ENCODE results near the gene ARFGAP1.

The ARFGAP1 gene

GRCh38 chr20:63274381-63275228 is 2.0 kb downstream of the ARFGAP1 start:
- Mint-ChIP-seq H3K27me3 (ENCODE audit: low read depth, poor library complexity) (no peaks in the 10 kb centered on the region), H3K27ac (peak overlapping the region; percentile 54), H3K4me3 (peak overlapping the region; percentile 70), H3K9me3 (no peaks in the 10 kb centered on the region), H3K4me1 (peaks cover 43% of the 10 kb centered on the region), H3K36me3 (ENCODE audit: low read depth) (peaks cover 16% of the 10 kb centered on the region)
- TF ChIP-seq CTCF (IDR thresholded peaks at IDR 0.05) = no peak
- DNase-seq = no peak

DNA sequence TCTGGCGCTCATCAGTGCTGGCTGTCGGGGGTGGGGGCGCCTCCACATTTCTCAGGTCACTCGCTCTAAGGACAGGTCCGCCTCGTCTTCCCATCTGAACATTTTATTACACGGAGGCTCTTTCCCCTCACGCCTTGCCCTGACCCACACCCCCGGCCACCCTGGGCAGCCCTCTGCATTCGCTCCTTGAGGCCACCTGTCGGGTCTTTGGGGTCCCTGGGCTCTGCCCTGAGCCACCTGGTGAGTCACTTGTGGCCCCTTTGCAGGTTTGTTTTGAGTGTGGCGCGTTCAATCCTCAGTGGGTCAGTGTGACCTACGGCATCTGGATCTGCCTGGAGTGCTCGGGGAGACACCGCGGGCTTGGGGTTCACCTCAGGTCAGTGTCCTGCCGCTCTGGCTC is 3.2 kb downstream of the ARFGAP1 start:
- no peaks in the 10 kb centered on the region for H3K9me3 Mint-ChIP-seq

DNA sequence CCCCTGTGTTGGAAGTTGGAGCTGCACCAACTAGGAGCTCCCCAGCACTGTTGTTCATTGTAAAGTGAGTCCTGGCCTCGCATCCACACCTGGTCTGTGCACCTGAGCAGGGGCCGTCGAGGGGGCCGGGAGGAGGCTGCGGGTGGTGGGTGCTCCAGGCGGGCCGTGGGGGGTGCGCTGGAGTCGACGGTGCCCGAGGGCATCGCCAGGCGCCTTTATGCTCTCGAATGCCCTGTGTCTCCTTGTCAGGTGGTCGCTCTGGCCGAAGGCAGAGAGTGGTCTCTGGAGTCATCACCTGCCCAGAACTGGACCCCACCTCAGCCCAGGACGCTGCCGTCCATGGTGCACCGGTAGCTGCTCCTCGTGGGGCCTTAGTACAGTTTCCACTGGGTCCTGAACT is 4.3 kb downstream of the ARFGAP1 start:
- H3K4me1 Mint-ChIP-seq = peaks cover 21% of the 10 kb centered on the region
- H3K36me3 Mint-ChIP-seq (ENCODE audit: low read depth) = peaks cover 15% of the 10 kb centered on the region
- no peak overlapping the region for H3K4me3 Mint-ChIP-seq
- DNase-seq = no peak
- no peak overlapping the region for H3K27ac Mint-ChIP-seq
- H3K9me3 Mint-ChIP-seq = no peaks in the 10 kb centered on the region
- TF ChIP-seq CTCF (IDR thresholded peaks at IDR 0.05) = no peak
- no peaks in the 10 kb centered on the region for H3K27me3 Mint-ChIP-seq (ENCODE audit: low read depth, poor library complexity)

More for the DNA sequence above, 3.2 kb downstream of the ARFGAP1 start:
- TF ChIP-seq CTCF (IDR thresholded peaks at IDR 0.05) = no peak
- Mint-ChIP-seq H3K4me3 (no peak overlapping the region), H3K4me1 (peaks cover 32% of the 10 kb centered on the region), H3K27me3 (ENCODE audit: low read depth, poor library complexity) (no peaks in the 10 kb centered on the region), H3K36me3 (ENCODE audit: low read depth) (peaks cover 22% of the 10 kb centered on the region), H3K27ac (no peak overlapping the region)
- DNase-seq = no peak

GRCh38 chr20:63277466-63278272 is 5.1 kb downstream of the ARFGAP1 start:
- Mint-ChIP-seq H3K4me3 (no peak overlapping the region), H3K9me3 (no peaks in the 10 kb centered on the region), H3K36me3 (ENCODE audit: low read depth) (peaks cover 15% of the 10 kb centered on the region), H3K4me1 (peaks cover 21% of the 10 kb centered on the region), H3K27me3 (ENCODE audit: low read depth, poor library complexity) (no peaks in the 10 kb centered on the region), H3K27ac (no peak overlapping the region)
- TF ChIP-seq CTCF (IDR thresholded peaks at IDR 0.05) = no peak
- no peak for DNase-seq

DNA sequence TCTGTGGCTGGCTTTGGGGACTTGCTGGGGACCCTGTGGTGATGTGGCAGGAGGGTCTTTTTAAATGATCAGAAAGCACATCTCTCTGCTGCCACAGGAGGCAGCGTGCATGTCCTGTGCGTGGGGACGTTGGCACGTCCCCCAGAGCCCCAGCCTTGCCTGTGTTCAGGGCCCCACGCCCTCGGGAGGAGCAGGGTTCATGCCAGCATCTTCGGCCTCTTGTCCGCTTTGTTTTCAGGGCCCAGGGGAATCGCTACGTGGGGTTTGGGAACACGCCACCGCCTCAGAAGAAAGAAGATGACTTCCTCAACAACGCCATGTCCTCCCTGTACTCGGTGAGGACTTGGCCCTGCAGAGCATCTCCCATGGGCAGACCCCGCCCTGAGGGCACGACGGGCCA is 6.0 kb downstream of the ARFGAP1 start:
- H3K36me3 Mint-ChIP-seq (ENCODE audit: low read depth) = peaks cover 16% of the 10 kb centered on the region
- DNase-seq = no peak
- H3K4me1 Mint-ChIP-seq = peaks cover 16% of the 10 kb centered on the region
- H3K4me3 Mint-ChIP-seq = no peak overlapping the region
- H3K27ac Mint-ChIP-seq = no peak overlapping the region
- TF ChIP-seq CTCF (IDR thresholded peaks at IDR 0.05) = no peak
- H3K9me3 Mint-ChIP-seq = no peaks in the 10 kb centered on the region
- no peaks in the 10 kb centered on the region for H3K27me3 Mint-ChIP-seq (ENCODE audit: low read depth, poor library complexity)
